ENCODE data around the gene OSCAR.

DNA sequence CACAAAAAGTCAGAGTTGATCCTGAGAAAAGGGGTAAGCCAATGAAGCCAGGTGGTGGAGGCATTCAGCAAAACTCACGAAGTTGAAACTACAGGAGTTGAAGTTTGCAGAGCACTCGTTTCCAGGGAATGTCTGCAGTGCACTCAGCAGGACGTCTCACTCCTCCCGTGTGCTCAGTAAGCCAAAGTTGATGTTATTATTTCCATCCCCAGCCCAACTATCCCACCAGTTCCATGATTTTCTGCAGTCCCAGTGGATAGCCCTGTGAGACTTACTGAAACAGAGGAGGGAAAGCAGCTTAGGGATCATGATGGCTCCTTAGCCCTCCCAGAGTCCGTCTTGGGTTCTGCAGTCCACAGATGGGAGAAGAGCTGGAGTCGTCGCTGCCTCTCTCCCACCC lies 19.6 kb downstream of the OSCAR start, which contains the start of gene TARM1:
- TF ChIP-seq CTCF (IDR thresholded peaks at IDR 0.05): no peak
- no peak for TF ChIP-seq POLR2A (IDR thresholded peaks at IDR 0.05)
